GM21723 (cell line): Measurements from ENCODE around the gene MYO1G.
"Not testable (repeated sequence)": the region's sequence is repeated elsewhere in the genome, so short reads cannot be mapped to it uniquely, and the experiment has no call there.

Experiments
- ATAC-seq: cut with Tn5 transposase; IDR thresholded peaks from one replicate; pipeline ENCODE4 v1.9.1; 2021; ENCODE audit warnings: mild to moderate bottlenecking, moderate library complexity; ENCODE audit not compliant: unreplicated experiment

The MYO1G gene

GRCh38 chr7:44978511-44979366 lies at the start of gene MYO1G:
Gene MYO1G, minus strand, starts transcription at chr7:44979015. Its CDS starts 54 bp downstream, at chr7:44978961.
- ATAC-seq, result peak; percentile 62

GRCh38 chr7:45028138-45028919 lies 49.5 kb upstream of the MYO1G start:
- ATAC-seq, result no peak

DNA sequence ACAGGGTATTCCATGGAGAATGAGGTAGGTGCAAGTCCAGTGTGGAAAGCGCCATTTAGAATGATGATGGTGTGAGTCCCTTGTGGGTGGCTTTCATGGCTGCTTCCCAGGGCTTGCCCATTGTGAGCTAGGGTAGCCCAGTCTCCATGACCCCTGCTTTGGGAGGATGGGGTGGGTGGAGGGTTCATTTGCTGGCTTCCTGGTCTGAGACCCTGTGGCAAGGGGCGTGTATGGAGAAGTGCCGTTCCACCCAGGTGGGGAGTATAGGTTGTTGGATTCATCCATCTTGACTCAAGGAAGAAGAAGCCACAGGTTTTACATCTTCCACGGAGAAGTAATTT lies 48.9 kb upstream of the MYO1G start:
- no peak for ATAC-seq

DNA sequence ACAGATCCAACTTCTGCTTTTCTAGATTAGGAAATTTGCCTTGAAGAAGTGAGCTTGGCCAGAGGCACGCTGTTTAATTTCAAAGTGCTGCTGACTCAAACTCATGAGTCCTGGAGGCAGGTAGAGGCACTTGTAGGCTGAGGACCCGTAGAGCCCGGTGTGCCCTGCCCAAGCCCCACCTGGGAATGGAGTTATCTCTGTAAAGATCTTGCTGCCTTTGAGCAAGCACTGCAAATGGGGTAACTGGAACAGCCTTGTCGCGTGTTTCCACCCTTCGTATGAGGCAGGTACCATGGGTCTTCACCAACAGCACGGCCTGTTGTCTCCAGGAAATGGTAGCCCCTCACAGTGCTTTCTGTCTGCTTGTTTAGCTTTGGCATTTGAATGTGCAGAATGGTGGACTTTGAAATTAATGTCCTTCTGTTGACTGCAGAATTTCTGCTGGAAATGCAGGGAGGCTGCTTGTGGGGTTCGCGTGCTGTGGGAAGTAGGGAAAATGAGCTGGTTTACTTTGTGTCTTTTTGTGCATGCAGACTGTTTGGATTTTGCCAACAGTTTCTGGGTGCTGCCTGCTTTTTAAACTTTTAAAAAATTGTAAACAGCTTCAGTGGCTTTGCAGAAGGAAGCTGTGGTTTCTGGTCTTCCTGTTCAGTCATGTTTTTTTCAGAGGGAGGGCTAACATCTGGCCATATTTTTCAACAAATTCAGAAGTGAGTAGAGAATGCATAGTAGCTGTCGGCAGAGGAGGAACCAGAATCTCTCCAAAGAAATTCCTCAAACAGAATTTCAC lies 48.4 kb upstream of the MYO1G start:
- no peak for ATAC-seq

DNA sequence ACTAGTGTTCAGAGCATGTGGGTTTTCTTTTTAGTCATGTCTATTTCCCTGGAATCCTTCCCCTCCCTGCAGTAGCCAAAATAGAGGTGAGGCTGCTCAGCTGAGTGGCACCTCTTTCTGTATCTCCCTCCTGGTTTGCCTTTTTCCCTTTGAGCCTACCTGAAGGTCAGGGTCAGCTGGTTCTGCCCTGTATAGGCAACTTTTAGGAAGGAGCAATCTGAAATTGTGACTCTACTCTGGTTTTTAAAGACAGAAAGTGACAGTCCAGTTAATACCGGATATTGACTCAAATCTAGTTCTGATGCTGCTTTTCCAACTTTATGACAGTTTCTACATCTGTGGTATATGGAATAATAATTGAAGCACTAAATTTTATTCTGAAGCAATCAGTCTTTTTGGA lies 47.2 kb upstream of the MYO1G start:
- ATAC-seq, result no peak

GRCh38 chr7:45025473-45025872 lies 46.7 kb upstream of the MYO1G start:
- not testable (repeated sequence) for ATAC-seq

GRCh38 chr7:45024126-45024744 lies 45.4 kb upstream of the MYO1G start:
- no peak for ATAC-seq

GRCh38 chr7:45021604-45022296 lies 42.9 kb upstream of the MYO1G start:
- peak; percentile 71 for ATAC-seq

- ATAC-seq, result no peak
Measured at GRCh38 chr7:45020915-45021314, 42.1 kb upstream of the MYO1G start.

- no peak for ATAC-seq
Measured at GRCh38 chr7:45017253-45017652, 38.4 kb upstream of the MYO1G start.

DNA sequence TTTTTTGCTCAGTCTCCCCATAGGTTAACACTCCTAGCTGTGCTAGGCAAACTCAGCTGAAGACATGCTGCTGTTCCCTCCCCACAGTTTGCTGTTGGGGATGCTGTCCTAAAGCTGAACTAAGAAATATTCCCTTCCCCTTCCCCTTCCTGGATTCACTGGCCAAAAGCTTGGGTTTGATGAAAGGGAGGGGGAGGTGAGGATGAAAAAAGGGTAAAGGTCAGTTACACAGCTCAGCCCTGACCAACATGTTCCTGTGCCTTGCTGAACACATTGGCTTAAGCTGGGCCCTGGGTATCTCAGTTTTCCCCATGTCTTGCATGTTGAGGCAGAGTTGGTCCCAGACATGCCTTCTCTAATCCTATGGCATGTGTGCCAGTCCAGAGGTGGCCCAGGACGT lies 36.5 kb upstream of the MYO1G start:
- no peak for ATAC-seq

DNA sequence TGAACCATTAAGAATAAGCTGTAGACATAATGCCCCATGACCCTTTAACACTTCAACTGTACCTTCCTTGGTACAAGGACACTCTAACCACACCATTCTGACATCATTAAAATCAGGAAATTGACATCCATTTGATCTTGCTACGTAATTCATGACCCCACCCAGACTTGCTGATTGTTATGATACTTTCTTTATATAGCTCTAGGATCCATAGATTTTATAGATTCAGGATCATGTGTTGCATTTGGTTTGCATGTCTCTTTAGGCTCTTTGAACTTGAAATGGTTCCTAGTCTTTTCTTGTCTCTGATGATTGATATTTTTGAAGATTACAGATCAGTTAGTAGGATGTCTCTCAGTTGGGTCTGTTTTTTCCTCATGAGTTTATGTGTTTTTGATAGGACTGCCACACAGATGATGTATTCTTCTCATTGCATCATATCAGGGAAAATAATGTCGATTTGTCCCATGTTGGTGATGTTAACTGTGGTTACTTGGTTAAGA lies 34.7 kb upstream of the MYO1G start:
- ATAC-seq, result no peak

DNA sequence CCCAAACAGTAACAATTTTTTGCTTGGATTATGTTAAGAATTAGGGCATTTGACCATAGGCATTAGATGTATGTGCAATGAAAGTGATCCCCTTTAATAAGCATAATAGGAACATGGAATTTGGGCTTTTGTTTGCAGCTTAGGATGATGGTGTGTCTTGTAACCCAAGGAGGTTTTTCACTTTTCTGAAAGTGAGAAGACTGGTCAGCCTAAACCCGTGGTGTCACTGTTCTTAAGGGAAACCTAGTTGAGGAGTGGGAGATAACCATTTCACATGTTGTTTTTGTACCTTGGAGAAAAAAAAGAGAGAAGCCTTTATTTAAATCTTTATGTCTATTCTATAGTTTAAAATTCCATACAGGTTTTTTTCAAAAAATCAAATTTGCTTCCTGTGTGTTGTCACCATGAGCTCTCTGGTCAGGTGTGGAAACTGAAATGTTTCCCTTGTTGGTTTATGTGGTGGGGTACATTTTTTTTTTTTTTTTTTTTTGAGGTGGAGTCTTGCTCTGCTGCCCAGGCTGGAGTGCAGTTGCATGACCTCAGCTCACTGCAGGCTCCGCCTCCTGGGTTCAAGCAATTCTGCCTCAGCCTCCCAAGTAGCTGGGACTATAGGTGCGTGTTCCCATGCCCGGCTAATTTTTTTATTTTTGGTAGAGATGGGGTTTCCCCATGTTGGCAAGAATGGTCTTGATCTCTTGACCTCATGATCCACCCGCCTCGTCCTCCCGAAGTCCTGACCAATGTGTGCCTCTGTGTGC lies 28.9 kb upstream of the MYO1G start:
- peak; percentile 79 for ATAC-seq

DNA sequence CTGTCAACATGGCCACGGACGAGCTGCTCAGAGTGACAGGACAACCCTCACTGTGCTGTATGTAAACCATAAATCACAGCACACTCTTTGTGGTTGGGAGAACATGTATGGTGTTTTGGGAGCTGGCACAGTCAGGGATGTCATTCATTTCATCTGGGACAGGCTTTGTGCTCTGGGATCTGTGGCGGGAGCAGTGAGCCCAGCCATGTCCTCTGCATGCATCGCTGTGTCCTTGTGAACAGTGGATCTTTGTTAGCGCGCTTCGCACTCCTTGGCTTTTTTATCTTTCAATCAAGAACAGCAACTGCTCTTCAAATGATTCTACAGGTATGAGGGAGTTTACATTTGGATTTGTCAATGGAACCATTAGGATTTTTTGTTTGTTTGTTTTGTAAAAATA lies 28.3 kb upstream of the MYO1G start:
- ATAC-seq, result no peak

DNA sequence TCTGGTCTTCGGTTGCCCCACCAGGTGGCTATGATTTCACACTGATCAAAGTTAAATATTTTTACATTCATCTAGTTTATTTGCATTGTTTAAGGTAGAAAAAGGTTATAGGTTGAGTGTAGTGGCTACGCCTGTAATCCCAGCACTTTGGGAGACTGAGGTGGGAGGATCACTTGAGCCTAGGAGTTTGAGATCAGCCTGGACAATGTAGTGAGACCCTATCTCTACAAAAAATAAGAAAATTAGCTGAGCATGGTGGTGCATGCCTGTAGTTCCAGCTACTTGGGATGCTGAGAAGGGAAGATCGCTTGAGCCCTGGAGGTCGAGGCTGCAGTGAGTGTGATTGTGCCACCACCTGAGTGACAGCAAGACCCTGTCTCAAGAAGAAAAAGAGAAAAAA lies 25.0 kb upstream of the MYO1G start:
- no peak for ATAC-seq

- ATAC-seq, result no peak
Measured at GRCh38 chr7:45001826-45002225, 23.0 kb upstream of the MYO1G start.

DNA sequence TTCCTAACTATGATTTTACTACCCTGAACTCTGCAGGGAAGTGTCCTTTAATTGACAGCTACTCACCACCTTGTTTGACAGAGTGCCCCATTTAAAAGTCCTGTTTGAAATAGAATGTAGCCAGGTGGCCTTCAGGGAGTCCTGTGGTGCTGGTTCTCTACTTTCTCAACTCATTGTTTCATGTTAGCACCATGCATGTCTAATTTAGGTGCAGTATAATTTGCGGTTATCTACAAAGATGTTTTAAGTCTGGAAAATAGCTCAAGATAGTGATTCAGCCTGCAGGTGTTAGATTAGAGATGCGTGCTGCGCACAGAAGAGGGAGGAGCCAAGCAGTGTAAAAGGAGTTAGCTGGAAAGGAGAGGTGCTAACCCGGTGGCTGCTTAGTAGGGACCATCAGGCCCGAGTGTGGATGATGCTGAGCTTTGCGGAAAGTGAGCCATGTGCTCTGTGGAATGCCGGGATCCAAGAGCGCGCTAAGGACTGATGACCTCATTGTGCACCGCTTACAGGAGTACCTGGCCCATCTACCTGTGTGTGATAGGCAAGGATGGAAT lies 22.4 kb upstream of the MYO1G start:
- ATAC-seq, result peak; percentile 34

- ATAC-seq, result peak; percentile 11
Measured at GRCh38 chr7:45000093-45001032, 21.5 kb upstream of the MYO1G start, which contains the start of gene CCM2. Gene CCM2, plus strand, starts transcription at chr7:45000201. Its CDS starts 133 bp downstream, at chr7:45000334.
